ENCODE data around the gene SLC7A11.

The SLC7A11 gene

DNA sequence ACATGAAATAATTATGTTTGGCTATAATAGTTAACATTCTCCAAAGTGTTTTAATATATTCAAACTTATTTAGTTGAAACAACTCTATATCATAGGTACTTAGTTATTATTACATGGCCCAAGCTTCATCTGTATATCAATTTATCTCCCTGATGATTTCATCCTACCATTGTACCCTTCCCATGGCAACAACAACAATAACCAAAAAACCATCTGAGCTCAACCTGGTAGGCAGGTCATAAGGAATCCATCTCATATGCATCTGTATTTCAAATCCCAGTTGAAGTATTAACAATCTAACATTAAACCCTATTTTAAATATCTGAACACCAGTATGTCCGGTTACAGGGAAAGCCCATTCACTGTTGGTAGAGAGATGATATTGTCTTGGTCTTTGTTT lies 33.1 kb upstream of the SLC7A11 start:
- TF ChIP-seq, protein P1, sequence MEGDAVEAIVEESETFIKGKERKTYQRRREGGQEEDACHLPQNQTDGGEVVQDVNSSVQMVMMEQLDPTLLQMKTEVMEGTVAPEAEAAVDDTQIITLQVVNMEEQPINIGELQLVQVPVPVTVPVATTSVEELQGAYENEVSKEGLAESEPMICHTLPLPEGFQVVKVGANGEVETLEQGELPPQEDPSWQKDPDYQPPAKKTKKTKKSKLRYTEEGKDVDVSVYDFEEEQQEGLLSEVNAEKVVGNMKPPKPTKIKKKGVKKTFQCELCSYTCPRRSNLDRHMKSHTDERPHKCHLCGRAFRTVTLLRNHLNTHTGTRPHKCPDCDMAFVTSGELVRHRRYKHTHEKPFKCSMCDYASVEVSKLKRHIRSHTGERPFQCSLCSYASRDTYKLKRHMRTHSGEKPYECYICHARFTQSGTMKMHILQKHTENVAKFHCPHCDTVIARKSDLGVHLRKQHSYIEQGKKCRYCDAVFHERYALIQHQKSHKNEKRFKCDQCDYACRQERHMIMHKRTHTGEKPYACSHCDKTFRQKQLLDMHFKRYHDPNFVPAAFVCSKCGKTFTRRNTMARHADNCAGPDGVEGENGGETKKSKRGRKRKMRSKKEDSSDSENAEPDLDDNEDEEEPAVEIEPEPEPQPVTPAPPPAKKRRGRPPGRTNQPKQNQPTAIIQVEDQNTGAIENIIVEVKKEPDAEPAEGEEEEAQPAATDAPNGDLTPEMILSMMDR (conservative IDR thresholded peaks at IDR 0.05; ENCODE audit: control insufficient read depth, insufficient read depth, low read depth, low read length): no peak

DNA sequence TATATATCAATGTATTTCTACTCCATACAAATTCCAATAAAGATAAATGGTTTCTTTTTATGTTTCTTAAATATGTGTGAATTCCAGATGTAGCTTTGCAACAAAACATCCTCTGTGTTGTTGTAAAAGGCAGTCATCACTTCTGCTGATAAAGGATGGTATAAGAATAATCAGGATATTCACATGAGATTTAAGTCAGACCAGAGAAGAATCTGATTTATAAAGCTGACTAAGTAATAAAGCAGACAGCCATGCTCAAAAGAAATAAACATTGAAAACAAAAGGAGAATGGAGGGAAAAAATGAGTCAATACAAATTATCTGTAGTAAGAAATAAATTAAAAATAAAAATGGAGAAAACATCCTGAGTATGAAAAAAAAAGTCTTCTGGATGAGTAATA lies 27.0 kb upstream of the SLC7A11 start:
- DNase-seq (ENCODE audit: low read depth): no peak
- TF ChIP-seq, protein P1 (conservative IDR thresholded peaks at IDR 0.05; ENCODE audit: control insufficient read depth, insufficient read depth, low read depth, low read length): no peak
- H3K4me3 ChIP-seq (ENCODE audit: control insufficient read depth, low read depth, low read length): no peak overlapping the region

More for the DNA sequence above, 33.1 kb upstream of the SLC7A11 start:
- DNase-seq (ENCODE audit: low read depth): no peak
- no peak overlapping the region for H3K4me3 ChIP-seq (ENCODE audit: control insufficient read depth, low read depth, low read length)

DNA sequence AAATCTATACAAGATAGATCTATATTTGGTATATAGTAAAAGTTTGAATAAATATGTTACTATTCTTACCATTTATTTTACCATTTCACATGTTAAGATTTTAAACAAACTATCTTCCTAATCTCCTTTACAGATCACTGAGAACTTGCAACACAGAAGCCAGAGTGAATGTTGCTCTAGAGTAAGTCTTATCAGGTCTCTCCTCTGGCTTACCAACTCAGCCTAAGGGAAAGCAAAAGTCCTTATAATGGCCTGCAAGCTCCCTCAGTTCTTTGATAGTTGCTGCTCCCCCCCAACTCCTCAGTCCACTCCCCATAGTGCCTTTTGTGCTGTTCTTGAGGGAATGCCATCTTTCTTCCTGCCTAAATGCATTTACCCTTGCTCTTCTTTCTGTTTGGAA lies 25.7 kb upstream of the SLC7A11 start:
- TF ChIP-seq, protein P1 (conservative IDR thresholded peaks at IDR 0.05; ENCODE audit: control insufficient read depth, insufficient read depth, low read depth, low read length): no peak
- no peak for DNase-seq (ENCODE audit: low read depth)
- no peak overlapping the region for H3K4me3 ChIP-seq (ENCODE audit: control insufficient read depth, low read depth, low read length)

DNA sequence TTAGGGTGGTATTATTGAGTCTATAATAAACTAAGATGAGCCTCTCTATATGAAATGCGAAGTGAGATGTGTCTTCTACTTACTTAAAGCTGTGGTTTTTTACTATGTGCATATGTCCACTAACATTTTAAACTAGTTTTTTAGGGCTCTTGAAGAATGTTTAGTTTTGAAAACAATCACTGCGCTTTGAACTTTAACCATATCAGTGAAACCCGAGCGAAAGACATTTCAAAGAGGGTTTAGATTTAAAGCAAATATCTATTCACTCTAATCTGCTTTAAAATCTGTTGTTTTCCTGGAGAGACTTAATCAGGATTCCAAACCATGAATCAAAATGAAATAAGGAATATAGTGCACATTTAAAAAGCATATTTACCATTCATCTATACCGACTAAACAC lies 24.8 kb upstream of the SLC7A11 start:
- TF ChIP-seq, protein P1 (conservative IDR thresholded peaks at IDR 0.05; ENCODE audit: control insufficient read depth, insufficient read depth, low read depth, low read length): no peak
- H3K4me3 ChIP-seq (ENCODE audit: control insufficient read depth, low read depth, low read length): no peak overlapping the region
- no peak for DNase-seq (ENCODE audit: low read depth)

DNA sequence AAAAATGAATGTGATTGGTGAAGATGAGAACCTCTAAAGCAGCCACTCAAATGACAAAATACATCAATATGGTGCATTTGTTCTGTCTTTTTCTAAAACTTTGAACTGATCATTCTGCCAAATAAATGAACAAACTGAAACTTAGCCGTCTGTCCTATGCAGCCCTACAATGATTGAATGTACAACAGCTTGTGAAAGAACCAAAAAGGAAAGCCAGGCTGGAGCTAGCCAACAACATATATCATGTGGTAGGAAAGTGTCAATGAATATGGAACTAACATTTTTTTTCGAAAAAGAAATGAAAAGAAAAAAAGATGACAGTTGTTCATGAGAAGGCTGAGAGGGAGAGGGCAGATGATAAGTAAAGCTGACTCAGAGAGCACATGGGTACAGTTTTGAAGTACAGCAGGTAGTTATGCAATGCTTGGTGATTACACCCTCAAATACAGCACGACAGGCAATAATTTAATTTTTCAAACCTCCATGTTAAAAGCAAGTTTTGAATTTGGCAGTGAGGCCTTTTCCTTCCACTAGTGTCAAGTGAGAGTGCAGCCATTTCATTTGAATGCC lies 21.2 kb upstream of the SLC7A11 start:
- TF ChIP-seq, protein P1 (conservative IDR thresholded peaks at IDR 0.05; ENCODE audit: control insufficient read depth, insufficient read depth, low read depth, low read length): no peak
- peak; percentile 58 for DNase-seq (ENCODE audit: low read depth)
- no peak overlapping the region for H3K4me3 ChIP-seq (ENCODE audit: control insufficient read depth, low read depth, low read length)

DNA sequence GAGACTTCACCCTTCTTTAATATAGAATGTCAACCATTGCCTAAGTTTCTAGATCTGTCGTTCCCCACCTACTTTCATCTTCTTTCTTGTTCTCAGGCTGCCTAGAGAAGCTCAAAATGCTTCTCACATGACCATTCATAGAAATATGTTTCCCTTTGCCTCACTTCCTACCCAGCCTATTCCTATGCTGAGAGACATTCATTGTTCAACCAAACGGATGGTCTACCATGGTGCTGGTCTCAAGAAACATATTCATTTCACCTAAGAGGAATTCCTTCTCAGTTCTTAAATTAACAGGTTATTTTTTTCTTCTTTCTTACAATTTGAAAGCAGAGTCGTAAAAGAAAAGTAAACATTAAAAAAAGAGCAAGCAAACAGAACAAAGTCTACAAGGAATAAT lies 20.3 kb upstream of the SLC7A11 start:
- no peak overlapping the region for H3K4me3 ChIP-seq (ENCODE audit: control insufficient read depth, low read depth, low read length)

More for the DNA sequence above, 20.3 kb upstream of the SLC7A11 start:
- TF ChIP-seq, protein P1 (conservative IDR thresholded peaks at IDR 0.05; ENCODE audit: control insufficient read depth, insufficient read depth, low read depth, low read length): no peak
- no peak for DNase-seq (ENCODE audit: low read depth)
